HepG2 (cell line): Measurements from ENCODE around the gene MCM3AP.

Experiments
- CTCF ChIP-seq: sonication (generic); formaldehyde crosslinking; IDR thresholded peaks from 2 replicates; pipeline ENCODE4 v1.5.0; 2020; ENCODE audit warnings: mild to moderate bottlenecking, missing genetic modification reagents, moderate library complexity
- EZH2 ChIP-seq: conservative IDR thresholded peaks from 2 replicates; pipeline ENCODE4 v1.6.1; 2012; ENCODE audit warnings: mild to moderate bottlenecking, low read depth, low read length, moderate library complexity
- FOXP4 ChIP-seq: sonication (generic); formaldehyde crosslinking; IDR thresholded peaks from 2 replicates; pipeline ENCODE4 v1.4.0; 2020; ENCODE audit warnings: missing genetic modification reagents
- HES4 ChIP-seq: sonication (generic); formaldehyde crosslinking; IDR thresholded peaks from 2 replicates; pipeline ENCODE4 v1.9.0; 2021; ENCODE audit warnings: mild to moderate bottlenecking, missing genetic modification reagents, borderline replicate concordance
- KLF16 ChIP-seq, 2 experiments: sonication (generic) in 1 of 2; formaldehyde crosslinking in 1 of 2; IDR thresholded peaks; 2 replicates each; pipeline versions ENCODE4 v1.6.1 to v1.8.0; 2016 to 2023; ENCODE audit warnings: missing genetic modification reagents in 2 of 2, missing compliant biosample characterization in 1 of 2
- MZF1 ChIP-seq: sonication (generic); formaldehyde crosslinking; IDR thresholded peaks from 2 replicates; pipeline ENCODE4 v1.8.1; 2023; ENCODE audit warnings: mild to moderate bottlenecking, missing genetic modification reagents, borderline replicate concordance
- NFE2 ChIP-seq: sonication (generic); formaldehyde crosslinking; IDR thresholded peaks from 2 replicates; pipeline ENCODE4 v1.4.0; 2020; ENCODE audit warnings: missing genetic modification reagents
- POLR2A ChIP-seq, 2 experiments: IDR thresholded peaks; 2 replicates each; pipeline ENCODE4 v1.6.1; 2011; ENCODE audit warnings: low read depth in 2 of 2, low read length in 2 of 2, mild to moderate bottlenecking in 1 of 2, moderate library complexity in 1 of 2; ENCODE audit not compliant: insufficient read depth in 1 of 2
- POLR2AphosphoS5 ChIP-seq: IDR thresholded peaks from 2 replicates; pipeline ENCODE4 v1.6.1; 2012; ENCODE audit warnings: low read depth, low read length
- ZBTB33 ChIP-seq: sonication (generic); formaldehyde crosslinking; IDR thresholded peaks from 2 replicates; pipeline ENCODE4 v1.4.0; 2020; ENCODE audit warnings: missing genetic modification reagents
- ZNF639 ChIP-seq: conservative IDR thresholded peaks from 2 replicates; pipeline ENCODE4 v1.6.1; 2018; ENCODE audit warnings: missing genetic modification reagents

GRCh38 chr21:46205766-46206162, 79.6 kb downstream of the MCM3AP start:
- TF ChIP-seq ZBTB33 (CRISPR knock-in tag) (no peak), FOXP4 (CRISPR knock-in tag) (no peak), KLF16 (CRISPR knock-in tag; IDR thresholded peaks at IDR 0.05) (no peak), EZH2 (no peak), POLR2AphosphoS5 (no peak), POLR2A (IDR thresholded peaks at IDR 0.05; ENCODE audit: insufficient read depth in 1 of 2, low read depth in 2 of 2, low read length in 2 of 2) (0 out of 4 replicates have a peak, but pooled peaks of 1 of the 2 experiments have one; percentile 10), HES4 (CRISPR knock-in tag) (no peak), MZF1 (CRISPR knock-in tag) (no peak), ZNF639 (CRISPR knock-in tag) (no peak), NFE2 (CRISPR knock-in tag) (no peak), CTCF (CRISPR knock-in tag) (no peak)
